Measurements from ENCODE around the gene ADAP1.

Gene ADAP1

DNA sequence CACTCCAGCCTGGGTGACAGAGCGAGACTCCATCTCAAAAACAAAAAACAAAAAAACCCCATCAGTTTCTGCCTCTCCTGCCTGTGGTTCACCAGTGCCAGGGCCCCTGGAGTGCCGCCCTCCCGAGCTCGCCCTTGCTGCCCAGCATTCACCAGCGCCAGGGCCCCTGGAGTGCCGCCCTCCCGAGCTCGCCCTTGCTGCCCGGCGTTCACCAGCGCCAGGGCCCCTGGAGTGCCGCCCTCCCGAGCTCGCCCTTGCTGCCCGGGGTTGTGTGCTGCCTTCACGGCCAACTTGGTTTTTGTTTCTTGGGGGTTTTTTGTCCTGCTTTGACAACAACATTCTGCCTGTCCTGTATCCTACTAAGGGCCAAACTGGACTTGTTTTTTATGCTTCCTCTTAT, 91.4 kb downstream of the ADAP1 start:
- DNase-seq (ENCODE audit: low read depth): no peak

DNA sequence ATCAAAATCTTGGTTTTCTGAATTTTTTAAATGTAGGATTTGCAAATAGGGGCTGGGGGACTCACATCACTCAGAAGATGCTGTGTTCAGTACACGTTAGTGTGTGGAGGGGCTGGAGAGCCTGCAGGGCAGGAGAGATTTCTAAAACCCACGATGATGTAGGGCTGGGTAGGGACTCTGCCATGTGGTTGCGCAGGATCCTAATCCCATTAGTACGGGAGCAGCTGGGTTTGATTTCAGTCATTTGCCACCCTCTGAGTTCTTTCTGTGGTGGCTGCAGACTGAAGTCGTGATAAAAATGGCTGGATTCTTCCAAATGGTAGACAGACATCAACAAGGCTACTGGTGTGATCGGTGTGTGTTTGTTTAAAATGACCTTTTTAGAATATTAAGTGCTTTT, 92.3 kb downstream of the ADAP1 start:
- DNase-seq (ENCODE audit: low read depth): no peak

GRCh38 chr7:861222-861621, 93.3 kb downstream of the ADAP1 start:
- DNase-seq (ENCODE audit: low read depth): no peak

GRCh38 chr7:860149-860548, 94.3 kb downstream of the ADAP1 start:
- DNase-seq (ENCODE audit: low read depth): no peak

DNA sequence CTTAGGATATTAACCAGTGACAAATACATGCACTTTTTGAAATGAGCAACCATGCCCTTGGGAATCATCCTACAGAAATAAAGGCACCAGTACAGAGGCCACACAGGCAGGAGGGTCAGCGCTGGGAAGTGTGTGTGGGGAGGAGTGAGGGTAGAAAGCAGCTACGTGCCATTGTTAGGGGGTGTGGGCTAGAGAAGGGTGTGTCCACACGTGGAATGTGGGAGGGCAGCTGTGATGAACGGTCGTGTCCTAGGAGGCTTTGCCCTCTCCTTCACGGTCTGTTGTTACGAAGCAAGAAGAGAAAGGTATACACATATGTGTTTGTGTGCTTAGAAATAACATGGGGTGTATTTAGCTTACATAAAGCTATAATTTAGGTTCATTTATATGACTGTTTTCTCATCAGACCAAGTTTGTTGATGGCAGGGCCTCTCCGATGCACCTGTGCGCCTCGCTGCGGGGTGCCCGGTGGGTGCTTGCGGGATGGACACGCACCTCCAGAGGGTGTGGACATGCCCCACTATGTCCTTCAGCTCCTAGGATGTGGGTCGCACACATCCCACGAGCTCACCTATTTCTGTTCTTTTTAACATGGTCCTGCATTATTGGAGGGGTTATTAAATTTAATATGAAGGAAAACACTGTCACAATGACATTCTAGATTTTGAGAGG, 95.0 kb downstream of the ADAP1 start:
- no peak for DNase-seq (ENCODE audit: low read depth)

DNA sequence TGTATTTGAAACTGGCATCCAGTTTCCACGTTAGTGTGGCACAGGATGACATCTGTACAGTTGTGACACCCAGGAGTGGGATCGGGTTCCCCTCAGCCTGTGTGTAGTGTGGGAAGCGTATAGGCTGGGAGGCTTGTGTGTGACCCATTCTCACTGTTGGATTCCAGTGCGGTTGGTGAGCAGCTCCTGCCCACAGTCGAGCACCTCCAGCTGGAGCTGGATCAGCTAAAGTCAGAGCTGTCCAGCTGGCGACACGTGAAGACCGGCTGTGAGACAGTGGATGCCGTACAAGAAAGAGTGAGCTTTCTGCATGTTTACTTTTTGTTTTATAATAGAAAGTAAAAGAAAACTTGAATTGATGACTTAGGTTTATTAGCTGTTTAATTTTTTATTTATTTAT, 96.8 kb downstream of the ADAP1 start:
- DNase-seq (ENCODE audit: low read depth): no peak

GRCh38 chr7:856444-857095, 97.9 kb downstream of the ADAP1 start:
- no peak for DNase-seq (ENCODE audit: low read depth)

DNA sequence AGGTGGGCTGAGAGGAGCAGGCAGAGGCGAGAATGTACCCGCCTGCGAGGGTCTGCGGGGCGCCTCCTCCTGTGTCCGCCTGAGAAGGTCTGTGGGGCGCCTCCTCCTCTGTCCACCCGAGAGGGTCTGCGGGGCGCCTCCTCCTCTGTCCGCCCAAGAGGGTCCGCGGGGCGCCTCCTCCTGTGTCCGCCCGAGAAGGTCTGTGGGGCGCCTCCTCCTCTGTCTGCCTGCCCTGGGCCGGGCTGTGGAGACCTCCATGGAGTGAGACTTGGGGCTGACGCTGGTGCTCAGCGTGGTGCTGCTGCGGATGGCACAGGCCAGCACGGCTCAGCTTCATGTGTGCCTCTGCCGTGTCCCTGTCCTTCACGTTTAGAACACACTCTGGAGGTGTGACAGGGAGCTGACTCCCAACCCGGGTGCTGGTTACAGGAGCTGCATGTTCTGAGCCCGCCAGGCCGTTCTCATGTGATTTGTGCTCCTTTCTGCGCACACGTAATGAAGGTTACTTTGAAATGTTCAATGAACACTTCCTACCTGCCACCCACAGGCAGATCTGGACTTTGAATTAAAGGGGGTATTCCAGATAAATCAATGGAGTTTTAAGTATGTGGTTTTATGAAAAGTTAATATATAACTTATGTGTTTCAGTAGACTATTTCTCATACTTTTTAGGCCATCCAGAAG, 98.7 kb downstream of the ADAP1 start:
- DNase-seq (ENCODE audit: low read depth): no peak

- no peak for DNase-seq (ENCODE audit: low read depth)
Measured at GRCh38 chr7:854118-854775, 100.2 kb downstream of the ADAP1 start.

DNA sequence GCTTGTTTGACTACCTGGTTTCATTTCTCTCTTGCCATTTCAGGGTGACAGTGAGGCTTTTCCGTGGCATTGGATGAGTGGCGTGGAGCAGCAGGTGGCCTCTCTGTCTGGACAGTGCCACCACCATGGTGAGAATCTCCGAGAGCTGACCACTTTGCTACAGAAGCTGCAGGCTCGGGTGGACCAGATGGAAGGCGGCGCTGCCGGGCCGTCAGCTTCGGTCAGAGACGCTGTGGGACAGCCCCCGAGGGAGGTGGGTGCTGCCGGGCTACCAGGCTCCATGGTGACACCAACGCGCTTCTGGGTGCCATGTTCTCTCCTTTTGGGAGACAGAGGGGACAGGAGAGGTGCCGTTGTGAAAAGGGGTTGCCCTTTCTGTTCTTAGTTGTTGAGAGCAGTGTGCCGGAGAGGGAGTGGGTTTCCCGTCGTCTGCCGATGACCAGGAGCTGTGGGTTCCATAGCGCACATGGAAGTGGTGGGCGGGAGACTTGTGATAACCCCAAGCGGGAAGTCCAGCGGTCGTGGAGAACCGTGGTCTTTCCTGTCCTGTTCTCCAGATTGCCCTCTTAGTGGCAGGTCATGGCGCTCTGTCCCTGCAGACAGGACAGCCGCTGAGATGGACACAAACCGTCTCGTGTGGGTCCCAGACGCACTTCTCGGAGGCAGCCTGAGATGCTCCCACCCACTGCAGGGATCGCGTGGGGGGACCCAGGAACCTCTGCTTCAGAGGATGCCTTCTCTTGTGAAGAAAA, 100.9 kb downstream of the ADAP1 start:
- DNase-seq (ENCODE audit: low read depth): no peak

- no peak for DNase-seq (ENCODE audit: low read depth)
Measured at GRCh38 chr7:851204-851603, 103.3 kb downstream of the ADAP1 start.

- DNase-seq (ENCODE audit: low read depth): no peak
Measured at GRCh38 chr7:849781-850180, 104.7 kb downstream of the ADAP1 start.

DNA sequence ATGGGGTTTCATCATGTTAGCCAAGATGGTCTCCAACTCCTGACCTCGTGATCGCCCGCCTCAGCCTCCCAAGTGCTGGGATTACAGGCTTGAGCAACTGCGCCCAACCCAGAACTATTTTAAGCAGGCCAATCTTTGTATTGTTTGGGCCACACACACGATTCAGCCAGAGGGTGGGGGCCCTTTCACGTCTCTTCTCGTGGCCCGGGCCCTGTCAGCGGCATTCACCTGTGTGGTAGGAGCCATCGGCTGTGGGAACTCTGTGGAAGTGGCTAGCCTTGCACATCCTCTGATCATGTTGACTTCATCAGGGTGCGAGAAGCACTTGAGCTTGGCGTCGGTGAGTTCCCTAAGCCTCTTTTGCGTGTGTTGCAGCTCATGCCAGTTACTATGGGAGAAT, 105.3 kb downstream of the ADAP1 start:
- DNase-seq (ENCODE audit: low read depth): no peak
